ENCODE data around the gene CEBPZ. TPM values are rescaled to one million over a fixed set of nuclear protein-coding genes. Genes with fewer than 3 reads are reported as not detected.

CEBPZ gene
- total RNA-seq, 1 experiment from 2014 or later = 47.8 TPM

GRCh38 chr2:37191747-37192146, 39.6 kb downstream of the CEBPZ start:
- Histone ChIP-seq H3K36me3 (ENCODE audit: control insufficient read depth in 1 of 2, insufficient read depth in 2 of 2, low read length in 2 of 2) (no peaks in the 10 kb centered on the region), H2AFZ (ENCODE audit: low read depth, low read length, poor library complexity, severe bottlenecking) (no peak overlapping the region), H3K27me3 (ENCODE audit: insufficient read depth, low read length) (no peaks in the 10 kb centered on the region), H3K4me3 (replicated peaks in 1 of 2; ENCODE audit: low read depth in 1 of 2, low read length in 2 of 2) (no peak overlapping the region), H3K9me2 (ENCODE audit: insufficient read depth) (no peaks in the 10 kb centered on the region), H3K4me2 (ENCODE audit: low read length) (no peak overlapping the region), H3K9me3 (ENCODE audit: control insufficient read depth in 1 of 2, insufficient read depth in 1 of 2, low read depth in 1 of 2, low read length in 2 of 2) (no peaks in the 10 kb centered on the region), H3K79me2 (ENCODE audit: insufficient read depth, low read length) (peaks cover 4% of the 10 kb centered on the region; the same call in 1 of the 2 replicates), H4K20me1 (ENCODE audit: insufficient read depth) (no peaks in the 10 kb centered on the region), H3K27ac (ENCODE audit: low read depth, low read length) (no peak overlapping the region), H3K4me1 (ENCODE audit: control insufficient read depth in 1 of 2, insufficient read depth in 2 of 2, low read length in 2 of 2) (peaks cover 14 to 26% of the 10 kb centered on the region in 2 experiments), H3K9ac (ENCODE audit: low read length) (no peak overlapping the region)
- CTCF ChIA-PET = no interaction called here
- intact Hi-C loops (cut with micrococcal nuclease) = no loop called here
- DNase-seq (ENCODE audit: low read depth, low spot score) = no peak
- POLR2A ChIA-PET = no interaction called here
- no peak for ATAC-seq
- BruUV-seq (replicated peaks) = no TSS peak
- RAD21 ChIA-PET (ENCODE audit: low non-redundant PET in 1 of 2, low total read pairs in 2 of 2, uncharacterized antibody in 2 of 2, unreplicated experiment in 2 of 2) = no interaction called here
- no peak for TF ChIP-seq JUND (IDR thresholded peaks at IDR 0.05)
- no peak for TF ChIP-seq RAD21 (IDR thresholded peaks at IDR 0.05; ENCODE audit: low read depth)
- TF ChIP-seq POLR2A (IDR thresholded peaks at IDR 0.05; ENCODE audit: borderline replicate concordance, extremely low read depth, insufficient read depth, insufficient read length) = no peak
- no peak for TF ChIP-seq EZH2 (IDR thresholded peaks at IDR 0.05)
- no peak for TF ChIP-seq POLR2AphosphoS5 (IDR thresholded peaks at IDR 0.05; ENCODE audit: low read depth, low read length)
- TF ChIP-seq EZH2phosphoT487 (IDR thresholded peaks at IDR 0.05; ENCODE audit: borderline replicate concordance) = no peak
- TF ChIP-seq SRF (IDR thresholded peaks at IDR 0.05; ENCODE audit: low read depth) = no peak
- no peak for TF ChIP-seq SP1 (IDR thresholded peaks at IDR 0.05; ENCODE audit: low read depth)
- no peak for TF ChIP-seq CBX3 (IDR thresholded peaks at IDR 0.05; ENCODE audit: low read depth)
- no peak for TF ChIP-seq CTCF (IDR thresholded peaks at IDR 0.05 in 2 of 3, conservative IDR thresholded peaks at IDR 0.05 in 1 of 3; ENCODE audit: borderline replicate concordance in 1 of 3, insufficient read depth in 1 of 3, low read depth in 2 of 3, low read length in 2 of 3)
- no peak for TF ChIP-seq FOSL1 (IDR thresholded peaks at IDR 0.05; ENCODE audit: low read depth)
